ENCODE results near the gene ACTR8. TPM values are rescaled to one million over a fixed set of nuclear protein-coding genes. Genes with fewer than 3 reads are reported as not detected.

Gene ACTR8
- total and polyA plus RNA-seq, 2 of the 13 experiments (the other 11 are each of a cell fraction or from before 2014, with no cell fraction given): 15.5 to 29.0 TPM

DNA sequence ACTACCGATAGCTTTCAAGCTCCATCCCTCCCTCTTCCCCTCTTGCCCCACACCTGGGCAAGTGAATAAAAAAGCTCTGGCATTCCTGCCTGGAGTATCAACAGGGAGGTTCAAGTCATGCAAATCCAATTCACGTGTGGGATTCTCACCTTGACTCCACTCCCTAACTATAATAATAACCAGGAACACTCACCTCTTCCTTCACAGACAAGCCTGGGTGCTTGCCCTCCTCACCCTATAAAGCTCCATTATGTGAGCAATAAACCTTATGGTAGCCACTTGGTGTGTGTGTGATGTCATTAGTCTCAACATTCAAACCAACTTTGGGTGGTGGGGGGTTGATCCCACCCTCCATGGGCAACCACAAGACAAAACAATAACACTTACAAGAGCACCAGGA lies 52.3 kb downstream of the ACTR8 start:
- Histone ChIP-seq H3K4me2 (ENCODE audit: low read depth, low read length) (no peak overlapping the region), H3K9me3 (ENCODE audit: low read length) (no peaks in the 10 kb centered on the region), H2AFZ (ENCODE audit: low read length) (no peak overlapping the region), H3K9ac (ENCODE audit: insufficient read depth, low read depth, low read length) (no peak overlapping the region), H3K4me1 (ENCODE audit: insufficient read depth, low read length) (peaks cover 88% of the 10 kb centered on the region), H3K4me3 (replicated peaks in 1 of 3; ENCODE audit: insufficient read depth in 1 of 3, low read depth in 2 of 3, low read length in 3 of 3) (no peak overlapping the region), H3K27ac (ENCODE audit: extremely low read length, insufficient read depth, low read length) (no peak overlapping the region), H4K20me1 (ENCODE audit: insufficient read depth, low read length) (peaks cover 70% of the 10 kb centered on the region), H3K79me2 (ENCODE audit: insufficient read depth, low read length) (peaks cover 94% of the 10 kb centered on the region), H3K36me3 (replicated peaks in 1 of 2; ENCODE audit: control insufficient read depth in 1 of 2, insufficient read depth in 2 of 2, low read length in 2 of 2) (peaks cover 32 to 75% of the 10 kb centered on the region in 2 experiments), H3K27me3 (ENCODE audit: control insufficient read depth in 1 of 2, insufficient read depth in 2 of 2, low read length in 2 of 2) (no peaks in the 10 kb centered on the region)
- TF ChIP-seq PPARG (CRISPR knock-in tag; conservative IDR thresholded peaks at IDR 0.05) (no peak), SAFB2 (CRISPR knock-in tag; IDR thresholded peaks at IDR 0.05; ENCODE audit: borderline replicate concordance, low read depth) (no peak), KDM5A (IDR thresholded peaks at IDR 0.05; ENCODE audit: borderline replicate concordance, low read length) (no peak), ZFP90 (CRISPR knock-in tag; IDR thresholded peaks at IDR 0.05; ENCODE audit: borderline replicate concordance) (no peak), RAD51 (IDR thresholded peaks at IDR 0.05; ENCODE audit: borderline replicate concordance) (no peak), RBFOX2 (IDR thresholded peaks at IDR 0.05; ENCODE audit: low read depth, low read length) (0 out of 2 replicates have a peak, but pooled peaks have one; percentile 3)
- TF ChIP-seq, protein P1, sequence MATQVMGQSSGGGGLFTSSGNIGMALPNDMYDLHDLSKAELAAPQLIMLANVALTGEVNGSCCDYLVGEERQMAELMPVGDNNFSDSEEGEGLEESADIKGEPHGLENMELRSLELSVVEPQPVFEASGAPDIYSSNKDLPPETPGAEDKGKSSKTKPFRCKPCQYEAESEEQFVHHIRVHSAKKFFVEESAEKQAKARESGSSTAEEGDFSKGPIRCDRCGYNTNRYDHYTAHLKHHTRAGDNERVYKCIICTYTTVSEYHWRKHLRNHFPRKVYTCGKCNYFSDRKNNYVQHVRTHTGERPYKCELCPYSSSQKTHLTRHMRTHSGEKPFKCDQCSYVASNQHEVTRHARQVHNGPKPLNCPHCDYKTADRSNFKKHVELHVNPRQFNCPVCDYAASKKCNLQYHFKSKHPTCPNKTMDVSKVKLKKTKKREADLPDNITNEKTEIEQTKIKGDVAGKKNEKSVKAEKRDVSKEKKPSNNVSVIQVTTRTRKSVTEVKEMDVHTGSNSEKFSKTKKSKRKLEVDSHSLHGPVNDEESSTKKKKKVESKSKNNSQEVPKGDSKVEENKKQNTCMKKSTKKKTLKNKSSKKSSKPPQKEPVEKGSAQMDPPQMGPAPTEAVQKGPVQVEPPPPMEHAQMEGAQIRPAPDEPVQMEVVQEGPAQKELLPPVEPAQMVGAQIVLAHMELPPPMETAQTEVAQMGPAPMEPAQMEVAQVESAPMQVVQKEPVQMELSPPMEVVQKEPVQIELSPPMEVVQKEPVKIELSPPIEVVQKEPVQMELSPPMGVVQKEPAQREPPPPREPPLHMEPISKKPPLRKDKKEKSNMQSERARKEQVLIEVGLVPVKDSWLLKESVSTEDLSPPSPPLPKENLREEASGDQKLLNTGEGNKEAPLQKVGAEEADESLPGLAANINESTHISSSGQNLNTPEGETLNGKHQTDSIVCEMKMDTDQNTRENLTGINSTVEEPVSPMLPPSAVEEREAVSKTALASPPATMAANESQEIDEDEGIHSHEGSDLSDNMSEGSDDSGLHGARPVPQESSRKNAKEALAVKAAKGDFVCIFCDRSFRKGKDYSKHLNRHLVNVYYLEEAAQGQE (IDR thresholded peaks at IDR 0.05; ENCODE audit: borderline replicate concordance in 1 of 2, low read depth in 1 of 2, low read length in 2 of 2): no peak
- TF ChIP-seq, protein P2, sequence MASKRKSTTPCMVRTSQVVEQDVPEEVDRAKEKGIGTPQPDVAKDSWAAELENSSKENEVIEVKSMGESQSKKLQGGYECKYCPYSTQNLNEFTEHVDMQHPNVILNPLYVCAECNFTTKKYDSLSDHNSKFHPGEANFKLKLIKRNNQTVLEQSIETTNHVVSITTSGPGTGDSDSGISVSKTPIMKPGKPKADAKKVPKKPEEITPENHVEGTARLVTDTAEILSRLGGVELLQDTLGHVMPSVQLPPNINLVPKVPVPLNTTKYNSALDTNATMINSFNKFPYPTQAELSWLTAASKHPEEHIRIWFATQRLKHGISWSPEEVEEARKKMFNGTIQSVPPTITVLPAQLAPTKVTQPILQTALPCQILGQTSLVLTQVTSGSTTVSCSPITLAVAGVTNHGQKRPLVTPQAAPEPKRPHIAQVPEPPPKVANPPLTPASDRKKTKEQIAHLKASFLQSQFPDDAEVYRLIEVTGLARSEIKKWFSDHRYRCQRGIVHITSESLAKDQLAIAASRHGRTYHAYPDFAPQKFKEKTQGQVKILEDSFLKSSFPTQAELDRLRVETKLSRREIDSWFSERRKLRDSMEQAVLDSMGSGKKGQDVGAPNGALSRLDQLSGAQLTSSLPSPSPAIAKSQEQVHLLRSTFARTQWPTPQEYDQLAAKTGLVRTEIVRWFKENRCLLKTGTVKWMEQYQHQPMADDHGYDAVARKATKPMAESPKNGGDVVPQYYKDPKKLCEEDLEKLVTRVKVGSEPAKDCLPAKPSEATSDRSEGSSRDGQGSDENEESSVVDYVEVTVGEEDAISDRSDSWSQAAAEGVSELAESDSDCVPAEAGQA (IDR thresholded peaks at IDR 0.05; ENCODE audit: low read depth): no peak
- TF ChIP-seq, protein P2 (CRISPR knock-in tag; IDR thresholded peaks at IDR 0.05; ENCODE audit: borderline replicate concordance): no peak
- POLR2A ChIA-PET: interaction anchor here (9.0 kb wide), 1 partner anchor 13 kb away, joined by 71 read pairs; no protein-coding TSS in a partner anchor
- WGBS (ENCODE audit: low lambda C conversion rate): 97% methylated on average over 2 of the region's 2 CpGs
- FAIRE-seq (no peak), DNase-seq (ENCODE audit: low spot score) (no peak), ATAC-seq (no peak)
- CTCF ChIA-PET (ENCODE audit: low intra/inter-chr PET ratio, low total read pairs): interaction anchor here (0.6 kb wide), 1 partner anchor 326 kb away, joined by 3 read pairs; no protein-coding TSS in a partner anchor
- in situ Hi-C loops (cut with HindIII; ENCODE audit: extremely low pct_ligation_motif_present, low pct_unique_long_range_greater_than_20kb): no loop called here
- BruUV-seq (replicated peaks): no TSS peak
- intact Hi-C loops (cut with micrococcal nuclease; ENCODE audit: unreplicated experiment): no loop called here

Data from HepG2 (cell line).